ENCODE measurements around the gene CAPN10.

The CAPN10 gene

GRCh38 chr2:240575101-240575965 lies 11.2 kb upstream of the CAPN10 start:
- no peak for DNase-seq

- no peak for DNase-seq
These were observed 10.5 kb upstream of the CAPN10 start for GRCh38 chr2:240576036-240576435.

GRCh38 chr2:240576436-240577205 lies 9.9 kb upstream of the CAPN10 start:
- no peak for DNase-seq

- DNase-seq: no peak
These were observed 9.0 kb upstream of the CAPN10 start for GRCh38 chr2:240577281-240578109.

GRCh38 chr2:240578110-240578450 lies 8.5 kb upstream of the CAPN10 start:
- no peak for DNase-seq

GRCh38 chr2:240578488-240578887 lies 8.0 kb upstream of the CAPN10 start:
- DNase-seq: no peak

GRCh38 chr2:240579071-240579762 lies 7.3 kb upstream of the CAPN10 start:
- no peak for DNase-seq

GRCh38 chr2:240579771-240580614 lies 6.5 kb upstream of the CAPN10 start:
- DNase-seq: no peak

GRCh38 chr2:240581811-240582210 lies 4.7 kb upstream of the CAPN10 start:
- no peak for DNase-seq

GRCh38 chr2:240582781-240583180 lies 3.8 kb upstream of the CAPN10 start:
- no peak for DNase-seq

GRCh38 chr2:240583774-240584173 lies 2.8 kb upstream of the CAPN10 start:
- no peak for DNase-seq

- peak; percentile 87 for DNase-seq
These were observed 2.0 kb upstream of the CAPN10 start for GRCh38 chr2:240584486-240585031.

- DNase-seq: no peak
These were observed 1.4 kb upstream of the CAPN10 start for GRCh38 chr2:240585101-240585500.

- DNase-seq: no peak
These were observed 795 bp upstream of the CAPN10 start for GRCh38 chr2:240585681-240586197.

- no peak for DNase-seq
These were observed 626 bp downstream of the CAPN10 start for GRCh38 chr2:240586919-240587800.

GRCh38 chr2:240588006-240588655 lies 1.6 kb downstream of the CAPN10 start:
- DNase-seq: no peak

- DNase-seq: no peak
These were observed 2.1 kb downstream of the CAPN10 start for GRCh38 chr2:240588669-240589068.

- no peak for DNase-seq
These were observed 2.8 kb downstream of the CAPN10 start for GRCh38 chr2:240589375-240589774.

- DNase-seq: no peak
These were observed 3.5 kb downstream of the CAPN10 start for GRCh38 chr2:240589850-240590525.
